ENCODE measurements around the gene LZTR1.
A peak's percentile ranks its signal among the peaks of the same experiment; 100 is the strongest.

The LZTR1 gene

GRCh38 chr22:20998411-20999336 is 16.6 kb downstream of the LZTR1 start:
- no peak for DNase-seq (ENCODE audit: low spot score)
- no peak for TF ChIP-seq CTCF (IDR thresholded peaks at IDR 0.05; ENCODE audit: borderline replicate concordance, control extremely low read depth, extremely low read depth, insufficient read depth, missing control alignments)
- in situ Hi-C loops (cut with MboI; ENCODE audit: low sequenced_read_pairs, unreplicated experiment) = no loop called here

GRCh38 chr22:20999350-21000206 is 17.5 kb downstream of the LZTR1 start:
- no peak for DNase-seq (ENCODE audit: low spot score)
- TF ChIP-seq CTCF (IDR thresholded peaks at IDR 0.05; ENCODE audit: borderline replicate concordance, control extremely low read depth, extremely low read depth, insufficient read depth, missing control alignments) = no peak
- in situ Hi-C loops (cut with MboI; ENCODE audit: low sequenced_read_pairs, unreplicated experiment) = no loop called here

GRCh38 chr22:21000207-21000986 is 18.3 kb downstream of the LZTR1 start:
- TF ChIP-seq CTCF (IDR thresholded peaks at IDR 0.05; ENCODE audit: borderline replicate concordance, control extremely low read depth, extremely low read depth, insufficient read depth, missing control alignments) = no peak
- DNase-seq (ENCODE audit: low spot score) = no peak
- in situ Hi-C loops (cut with MboI; ENCODE audit: low sequenced_read_pairs, unreplicated experiment) = no loop called here

GRCh38 chr22:21000987-21001600 is 19.0 kb downstream of the LZTR1 start:
- DNase-seq (ENCODE audit: low spot score) = no peak
- TF ChIP-seq CTCF (IDR thresholded peaks at IDR 0.05; ENCODE audit: borderline replicate concordance, control extremely low read depth, extremely low read depth, insufficient read depth, missing control alignments) = no peak
- in situ Hi-C loops (cut with MboI; ENCODE audit: low sequenced_read_pairs, unreplicated experiment) = no loop called here

- peak; percentile 98 for DNase-seq (ENCODE audit: low spot score)
- no peak for TF ChIP-seq CTCF (IDR thresholded peaks at IDR 0.05; ENCODE audit: borderline replicate concordance, control extremely low read depth, extremely low read depth, insufficient read depth, missing control alignments)
- in situ Hi-C loops (cut with MboI; ENCODE audit: low sequenced_read_pairs, unreplicated experiment) = no loop called here
Observed at GRCh38 chr22:21001601-21002325, 19.7 kb downstream of the LZTR1 start, which contains the start of gene THAP7. Gene THAP7, minus strand, starts transcription at chr22:21002118. Its CDS starts 207 bp downstream, at chr22:21001911.
